Brain microvascular endothelial cell (primary cell): ENCODE data around the gene NELFCD.

Source experiments
- DNase-seq: peaks from one replicate; pipeline ENCODE4 v3.0.0-alpha.2; 2020
- H3K27ac ChIP-seq: fragments of 250-450 bp; sonication (Bioruptor Pico); 2 replicates; pipeline ENCODE4 v1.5.1; 2020; ENCODE audit warnings: mild to moderate bottlenecking, moderate library complexity
- H3K27me3 ChIP-seq: fragments of 250-450 bp; sonication (Bioruptor Pico); replicated peaks from 2 replicates; pipeline ENCODE4 v1.5.1; 2020; ENCODE audit warnings: mild to moderate bottlenecking
- H3K36me3 ChIP-seq: fragments of 250-450 bp; sonication (Bioruptor Pico); replicated peaks from 2 replicates; pipeline ENCODE4 v1.5.1; 2020; ENCODE audit warnings: mild to moderate bottlenecking
- H3K4me3 ChIP-seq: 2 replicates; pipeline ENCODE4 v1.5.1; 2011; ENCODE audit warnings: low read depth, mild to moderate bottlenecking, control low read depth, low read length, moderate library complexity
- in situ Hi-C: cut with HindIII; loops from 2 replicates; pipeline ENCODE4 v1.10.0; 2017; ENCODE audit warnings: low sequenced_read_pairs, low pct_ligation_motif_present
- TF ChIP-seq, protein P1 (sequence below): IDR thresholded peaks from 2 replicates; pipeline ENCODE4 v1.5.1; 2011; ENCODE audit warnings: low read depth, mild to moderate bottlenecking, moderate library complexity, low read length, control low read depth, inconsistent platforms; ENCODE audit errors: missing control alignments

Gene NELFCD

DNA sequence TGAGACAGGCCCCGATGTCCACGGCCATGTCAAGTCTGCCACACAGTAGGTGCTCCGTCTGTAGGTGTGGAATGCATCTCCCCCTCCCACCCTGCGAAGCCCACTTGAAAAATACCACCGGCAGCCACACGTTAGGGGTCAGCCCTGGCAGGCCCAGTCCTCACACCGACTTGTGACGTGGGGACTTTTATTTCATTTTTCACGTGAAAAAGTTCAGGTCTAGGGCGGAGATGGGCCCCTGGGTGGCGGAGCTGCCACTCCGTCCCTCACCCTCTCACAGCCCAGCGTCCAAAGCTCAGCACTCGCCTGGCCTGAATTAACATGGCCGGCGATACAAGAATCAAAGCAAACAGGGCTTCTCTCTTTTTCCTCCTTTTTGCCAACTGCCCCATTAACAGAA, 34.4 kb downstream of the NELFCD start:
- no peak for DNase-seq
- no peak overlapping the region for H3K27ac ChIP-seq
- H3K4me3 ChIP-seq, result no peak overlapping the region
- H3K36me3 ChIP-seq, result no peaks in the 10 kb centered on the region
- no peaks in the 10 kb centered on the region for H3K27me3 ChIP-seq
- TF ChIP-seq, protein P1, sequence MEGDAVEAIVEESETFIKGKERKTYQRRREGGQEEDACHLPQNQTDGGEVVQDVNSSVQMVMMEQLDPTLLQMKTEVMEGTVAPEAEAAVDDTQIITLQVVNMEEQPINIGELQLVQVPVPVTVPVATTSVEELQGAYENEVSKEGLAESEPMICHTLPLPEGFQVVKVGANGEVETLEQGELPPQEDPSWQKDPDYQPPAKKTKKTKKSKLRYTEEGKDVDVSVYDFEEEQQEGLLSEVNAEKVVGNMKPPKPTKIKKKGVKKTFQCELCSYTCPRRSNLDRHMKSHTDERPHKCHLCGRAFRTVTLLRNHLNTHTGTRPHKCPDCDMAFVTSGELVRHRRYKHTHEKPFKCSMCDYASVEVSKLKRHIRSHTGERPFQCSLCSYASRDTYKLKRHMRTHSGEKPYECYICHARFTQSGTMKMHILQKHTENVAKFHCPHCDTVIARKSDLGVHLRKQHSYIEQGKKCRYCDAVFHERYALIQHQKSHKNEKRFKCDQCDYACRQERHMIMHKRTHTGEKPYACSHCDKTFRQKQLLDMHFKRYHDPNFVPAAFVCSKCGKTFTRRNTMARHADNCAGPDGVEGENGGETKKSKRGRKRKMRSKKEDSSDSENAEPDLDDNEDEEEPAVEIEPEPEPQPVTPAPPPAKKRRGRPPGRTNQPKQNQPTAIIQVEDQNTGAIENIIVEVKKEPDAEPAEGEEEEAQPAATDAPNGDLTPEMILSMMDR, result no peak
- in situ Hi-C loops, result no loop called here

DNA sequence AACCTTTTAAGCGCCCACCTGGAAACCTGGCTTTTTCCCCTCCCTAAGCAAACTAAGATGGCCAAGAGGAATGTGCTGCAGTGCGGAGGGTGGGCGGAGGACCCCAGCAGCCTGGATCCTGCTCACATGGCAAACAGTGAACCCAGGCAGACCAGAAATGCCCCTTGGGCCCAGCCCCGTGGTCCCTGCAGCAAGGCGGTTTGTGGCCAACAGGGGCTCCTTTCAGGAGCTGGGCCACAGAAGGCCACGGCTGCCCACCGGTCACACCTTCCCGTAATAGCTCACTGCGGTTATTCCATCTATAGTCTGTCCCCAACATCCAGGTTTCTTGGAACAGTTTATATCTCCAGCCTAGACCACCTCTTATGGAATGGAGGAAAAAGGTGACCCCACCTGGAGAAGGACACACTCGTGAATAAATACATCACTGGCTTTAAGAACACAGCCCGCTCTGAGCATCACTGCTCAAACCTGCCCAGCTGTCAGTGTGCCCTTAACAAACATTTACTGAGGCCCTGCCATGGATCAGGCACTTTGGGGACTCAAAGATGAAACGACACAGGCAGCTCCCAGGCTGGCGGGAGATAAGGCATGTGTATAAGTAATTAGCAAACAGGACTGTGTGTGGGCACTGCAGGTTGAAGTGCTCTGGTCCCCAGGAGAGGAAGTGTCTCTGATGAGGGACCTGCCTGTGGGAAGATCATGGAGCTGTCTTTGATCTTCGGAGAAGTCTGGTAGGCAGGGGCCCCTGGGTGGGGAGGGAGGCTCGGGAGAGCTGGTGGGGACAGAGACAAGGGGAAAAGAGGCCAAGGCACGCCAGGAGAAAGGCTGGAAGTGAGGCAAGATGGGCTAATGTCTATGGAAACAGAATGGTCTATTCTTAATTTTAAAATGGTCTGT, 35.0 kb downstream of the NELFCD start:
- H3K27me3 ChIP-seq, result no peaks in the 10 kb centered on the region
- TF ChIP-seq, protein P1, result no peak
- in situ Hi-C loops, result no loop called here
- no peak for DNase-seq
- H3K36me3 ChIP-seq, result no peaks in the 10 kb centered on the region
- no peak overlapping the region for H3K27ac ChIP-seq
- H3K4me3 ChIP-seq, result no peak overlapping the region

DNA sequence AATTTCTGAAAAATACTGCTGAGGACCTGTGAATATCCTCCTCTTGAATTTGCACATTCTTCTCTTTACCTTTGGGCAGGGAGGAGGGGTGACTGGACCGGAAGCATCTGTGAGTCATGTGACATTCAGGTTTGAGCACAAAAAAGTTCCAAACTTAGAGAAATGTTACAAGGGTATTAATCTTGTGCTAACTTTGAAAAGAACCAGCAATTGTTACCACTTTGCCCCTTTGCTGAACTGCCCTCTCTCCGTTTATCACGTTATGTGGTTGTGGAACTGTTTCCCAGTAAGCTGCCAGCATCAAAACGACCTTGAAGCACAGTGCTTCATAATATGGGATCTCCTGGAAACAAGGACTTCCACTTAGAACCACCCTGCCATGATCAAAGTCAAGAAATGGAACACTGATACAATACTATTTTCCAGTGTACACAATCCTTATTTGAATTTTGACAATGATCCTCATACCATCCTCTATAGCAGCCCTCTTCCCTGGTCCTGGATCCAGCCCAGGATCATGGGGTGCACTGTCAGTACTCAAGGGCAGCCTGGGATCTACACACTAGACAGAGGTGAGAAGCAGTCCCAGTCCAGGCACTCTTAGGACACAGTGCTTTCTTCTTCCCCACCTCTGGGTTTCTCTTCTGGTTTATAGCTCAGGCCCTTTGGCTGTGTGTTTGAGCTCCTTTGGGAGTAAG, 35.9 kb downstream of the NELFCD start:
- no peak for DNase-seq
- no peaks in the 10 kb centered on the region for H3K36me3 ChIP-seq
- in situ Hi-C loops, result no loop called here
- TF ChIP-seq, protein P1, result no peak
- no peak overlapping the region for H3K4me3 ChIP-seq
- H3K27ac ChIP-seq, result no peak overlapping the region
- H3K27me3 ChIP-seq, result no peaks in the 10 kb centered on the region

- DNase-seq, result no peak
- Histone ChIP-seq H3K27ac (no peak overlapping the region), H3K27me3 (no peaks in the 10 kb centered on the region), H3K36me3 (peaks cover under 1% of the 10 kb centered on the region), H3K4me3 (no peak overlapping the region)
- in situ Hi-C loops, result no loop called here
- TF ChIP-seq, protein P1, result no peak
Measured at GRCh38 chr20:59017493-59018231, 36.6 kb downstream of the NELFCD start.

GRCh38 chr20:59018817-59019216, 37.8 kb downstream of the NELFCD start:
- Histone ChIP-seq H3K4me3 (no peak overlapping the region), H3K27ac (no peak overlapping the region), H3K27me3 (no peaks in the 10 kb centered on the region), H3K36me3 (peaks cover 11% of the 10 kb centered on the region)
- in situ Hi-C loops, result no loop called here
- DNase-seq, result no peak
- TF ChIP-seq, protein P1, result no peak
